ENCODE data around the gene CLASP2. TPM values are rescaled to one million over a fixed set of nuclear protein-coding genes. Genes with fewer than 3 reads are reported as not detected.

CLASP2 gene
- total RNA-seq, 2 experiments from 2014 or later: 63.4 to 73.1 TPM

GRCh38 chr3:33490641-33491241 is 227.3 kb downstream of the CLASP2 start:
- Mint-ChIP-seq H3K9me3 (no peaks in the 10 kb centered on the region), H3K27me3 (no peaks in the 10 kb centered on the region), H3K4me1 (ENCODE audit: low read depth) (no peaks in the 10 kb centered on the region), H3K4me3 (no peak overlapping the region), H3K36me3 (ENCODE audit: low read depth) (no peaks in the 10 kb centered on the region), H3K27ac (no peak overlapping the region)
- ChIA-PET POLR2A (no interaction called here), CTCF (no interaction called here)
- no peak overlapping the region for H3K4me3 ChIP-seq (ENCODE audit: low read length)
- no peaks in the 10 kb centered on the region for H3K36me3 ChIP-seq (ENCODE audit: insufficient read depth, low read length)
- TF ChIP-seq CTCF (IDR thresholded peaks at IDR 0.05): no peak
- no peak for DNase-seq
- no peak for ATAC-seq (ENCODE audit: poor library complexity)
- intact Hi-C loops (cut with DNase I, micrococcal nuclease): no loop called here
- no peak overlapping the region for H3K27ac ChIP-seq (ENCODE audit: low read depth in 1 of 2, low read length in 2 of 2)
- H3K9me3 ChIP-seq (ENCODE audit: control insufficient read depth in 1 of 2, insufficient read depth in 1 of 2, low read length in 2 of 2): no peaks in the 10 kb centered on the region
- H3K4me1 ChIP-seq (ENCODE audit: insufficient read depth, low read length): no peaks in the 10 kb centered on the region
- H3K27me3 ChIP-seq (ENCODE audit: control insufficient read depth in 1 of 2, insufficient read depth in 2 of 2, low read length in 2 of 2): no peaks in the 10 kb centered on the region

- no peak overlapping the region for H3K4me3 Mint-ChIP-seq
- H3K27me3 Mint-ChIP-seq: no peaks in the 10 kb centered on the region
- DNase-seq: no peak
- Histone ChIP-seq H3K9me3 (ENCODE audit: control insufficient read depth in 1 of 2, insufficient read depth in 1 of 2, low read length in 2 of 2) (no peaks in the 10 kb centered on the region), H3K36me3 (ENCODE audit: insufficient read depth, low read length) (no peaks in the 10 kb centered on the region), H3K4me3 (ENCODE audit: low read length) (no peak overlapping the region), H3K27me3 (ENCODE audit: control insufficient read depth in 1 of 2, insufficient read depth in 2 of 2, low read length in 2 of 2) (no peaks in the 10 kb centered on the region), H3K27ac (ENCODE audit: low read depth in 1 of 2, low read length in 2 of 2) (no peak overlapping the region), H3K4me1 (ENCODE audit: insufficient read depth, low read length) (no peaks in the 10 kb centered on the region)
- CTCF ChIA-PET: no interaction called here
- no peaks in the 10 kb centered on the region for H3K4me1 Mint-ChIP-seq (ENCODE audit: low read depth)
- POLR2A ChIA-PET: no interaction called here
- intact Hi-C loops (cut with DNase I, micrococcal nuclease): no loop called here
- no peak for ATAC-seq (ENCODE audit: poor library complexity)
- no peaks in the 10 kb centered on the region for H3K36me3 Mint-ChIP-seq (ENCODE audit: low read depth)
- no peak overlapping the region for H3K27ac Mint-ChIP-seq
- H3K9me3 Mint-ChIP-seq: no peaks in the 10 kb centered on the region
- TF ChIP-seq CTCF (IDR thresholded peaks at IDR 0.05): no peak
Measured at GRCh38 chr3:33488683-33489082, 229.4 kb downstream of the CLASP2 start.

- Histone ChIP-seq H3K27ac (ENCODE audit: low read depth in 1 of 2, low read length in 2 of 2) (no peak overlapping the region), H3K4me3 (ENCODE audit: low read length) (no peak overlapping the region), H3K9me3 (ENCODE audit: control insufficient read depth in 1 of 2, insufficient read depth in 1 of 2, low read length in 2 of 2) (no peaks in the 10 kb centered on the region), H3K36me3 (ENCODE audit: insufficient read depth, low read length) (no peaks in the 10 kb centered on the region), H3K27me3 (ENCODE audit: control insufficient read depth in 1 of 2, insufficient read depth in 2 of 2, low read length in 2 of 2) (no peaks in the 10 kb centered on the region), H3K4me1 (ENCODE audit: insufficient read depth, low read length) (no peaks in the 10 kb centered on the region)
- intact Hi-C loops (cut with DNase I, micrococcal nuclease): no loop called here
- Mint-ChIP-seq H3K4me3 (no peak overlapping the region), H3K27ac (no peak overlapping the region), H3K27me3 (no peaks in the 10 kb centered on the region), H3K9me3 (no peaks in the 10 kb centered on the region), H3K4me1 (ENCODE audit: low read depth) (no peaks in the 10 kb centered on the region), H3K36me3 (ENCODE audit: low read depth) (no peaks in the 10 kb centered on the region)
- ChIA-PET CTCF (no interaction called here), POLR2A (no interaction called here)
- DNase-seq (no peak), ATAC-seq (ENCODE audit: poor library complexity) (no peak)
- TF ChIP-seq CTCF (IDR thresholded peaks at IDR 0.05): no peak
Measured at GRCh38 chr3:33488246-33488645, 229.8 kb downstream of the CLASP2 start.

Data from CD4-positive, alpha-beta T cell (primary cell).